ENCODE data around the gene C9. TPM values are rescaled to one million over a fixed set of nuclear protein-coding genes. Genes with fewer than 3 reads are reported as not detected.
"Not testable (repeated sequence)": the region's sequence is repeated elsewhere in the genome, so short reads cannot be mapped to it uniquely, and the experiment has no call there.

C9 gene
- total RNA-seq, 3 donors from 2014 or later, result 0.11 to 0.53 (median 0.24) TPM

GRCh38 chr5:39249564-39250274, 114.6 kb downstream of the C9 start:
- no peak for DNase-seq
- Mint-ChIP-seq H3K36me3 (ENCODE audit: insufficient read depth) (no peaks in the 10 kb centered on the region), H3K4me3 (no peak overlapping the region), H3K4me1 (ENCODE audit: low read depth) (peaks cover 4% of the 10 kb centered on the region), H3K9me3 (no peaks in the 10 kb centered on the region), H3K27me3 (ENCODE audit: low read depth) (no peaks in the 10 kb centered on the region)
- ATAC-seq, result no peak

GRCh38 chr5:39249069-39249468, 115.2 kb downstream of the C9 start:
- DNase-seq (no peak), ATAC-seq (no peak)
- no peak overlapping the region for H3K4me3 Mint-ChIP-seq
- H3K36me3 Mint-ChIP-seq (ENCODE audit: insufficient read depth), result no peaks in the 10 kb centered on the region
- H3K4me1 Mint-ChIP-seq (ENCODE audit: low read depth), result no peaks in the 10 kb centered on the region
- H3K9me3 Mint-ChIP-seq, result no peaks in the 10 kb centered on the region
- H3K27me3 Mint-ChIP-seq (ENCODE audit: low read depth), result no peaks in the 10 kb centered on the region

GRCh38 chr5:39240750-39241149, 123.5 kb downstream of the C9 start:
- no peaks in the 10 kb centered on the region for H3K36me3 Mint-ChIP-seq (ENCODE audit: insufficient read depth)

GRCh38 chr5:39238366-39239105, 125.8 kb downstream of the C9 start:
- Mint-ChIP-seq H3K4me3 (no peak overlapping the region), H3K27me3 (ENCODE audit: low read depth) (no peaks in the 10 kb centered on the region), H3K4me1 (ENCODE audit: low read depth) (peaks cover 8% of the 10 kb centered on the region), H3K36me3 (ENCODE audit: insufficient read depth) (no peaks in the 10 kb centered on the region), H3K9me3 (peaks cover 10% of the 10 kb centered on the region)
- DNase-seq (no peak), ATAC-seq (peak in 1 of 2 donors; percentile 30)

More at GRCh38 chr5:39240750-39241149, 123.5 kb downstream of the C9 start:
- Mint-ChIP-seq H3K4me3 (no peak overlapping the region), H3K27me3 (ENCODE audit: low read depth) (no peaks in the 10 kb centered on the region), H3K4me1 (ENCODE audit: low read depth) (peaks cover 8% of the 10 kb centered on the region), H3K9me3 (peaks cover 10% of the 10 kb centered on the region)
- ATAC-seq, result no peak
- DNase-seq, result no peak

GRCh38 chr5:39236718-39237117, 127.6 kb downstream of the C9 start:
- no peaks in the 10 kb centered on the region for H3K27me3 Mint-ChIP-seq (ENCODE audit: low read depth)
- H3K4me1 Mint-ChIP-seq (ENCODE audit: low read depth), result peaks cover 18% of the 10 kb centered on the region
- peaks cover 10% of the 10 kb centered on the region for H3K9me3 Mint-ChIP-seq
- DNase-seq (no peak), ATAC-seq (no peak)
- H3K36me3 Mint-ChIP-seq (ENCODE audit: insufficient read depth), result no peaks in the 10 kb centered on the region
- H3K4me3 Mint-ChIP-seq, result no peak overlapping the region

- no peaks in the 10 kb centered on the region for H3K36me3 Mint-ChIP-seq (ENCODE audit: insufficient read depth)
- H3K9me3 Mint-ChIP-seq, result peaks cover 6% of the 10 kb centered on the region
- no peak overlapping the region for H3K4me3 Mint-ChIP-seq
- no peaks in the 10 kb centered on the region for H3K27me3 Mint-ChIP-seq (ENCODE audit: low read depth)
- DNase-seq (no peak), ATAC-seq (no peak)
- peaks cover 27% of the 10 kb centered on the region for H3K4me1 Mint-ChIP-seq (ENCODE audit: low read depth)
Observed at GRCh38 chr5:39235648-39236047, 128.6 kb downstream of the C9 start.

- DNase-seq; H3K9me3 Mint-ChIP-seq; H3K4me3 Mint-ChIP-seq; H3K36me3 Mint-ChIP-seq (ENCODE audit: insufficient read depth); ATAC-seq; H3K27me3 Mint-ChIP-seq (ENCODE audit: low read depth): not testable (repeated sequence)
- H3K4me1 Mint-ChIP-seq (ENCODE audit: low read depth), result peaks cover 27% of the 10 kb centered on the region
Observed at GRCh38 chr5:39234494-39234893, 129.8 kb downstream of the C9 start.

Other genes with a start within 250 kb of the C9 start
- gene FYB1, start 144.9 kb downstream of the C9 start, total RNA-seq, result 10 to 100 TPM; 33.4 to 39.0 (median 37.9) TPM
- under 1 TPM; 0.32 to 0.61 (median 0.52) TPM for gene DAB2, start 60.5 kb upstream of the C9 start, total RNA-seq